Brain microvascular endothelial cell (primary cell): Measurements from ENCODE around the gene ZNF865.

Experiments used
- DNase-seq: peaks from one replicate; pipeline ENCODE4 v3.0.0-alpha.2; 2020
- H3K27ac ChIP-seq: fragments of 250-450 bp; sonication (Bioruptor Pico); 2 replicates; pipeline ENCODE4 v1.5.1; 2020; ENCODE audit warnings: mild to moderate bottlenecking, moderate library complexity
- H3K27me3 ChIP-seq: fragments of 250-450 bp; sonication (Bioruptor Pico); replicated peaks from 2 replicates; pipeline ENCODE4 v1.5.1; 2020; ENCODE audit warnings: mild to moderate bottlenecking
- H3K36me3 ChIP-seq: fragments of 250-450 bp; sonication (Bioruptor Pico); replicated peaks from 2 replicates; pipeline ENCODE4 v1.5.1; 2020; ENCODE audit warnings: mild to moderate bottlenecking
- H3K4me3 ChIP-seq: 2 replicates; pipeline ENCODE4 v1.5.1; 2011; ENCODE audit warnings: low read depth, mild to moderate bottlenecking, control low read depth, low read length, moderate library complexity
- in situ Hi-C: cut with HindIII; loops from 2 replicates; pipeline ENCODE4 v1.10.0; 2017; ENCODE audit warnings: low sequenced_read_pairs, low pct_ligation_motif_present
- TF ChIP-seq, protein P1 (sequence below): IDR thresholded peaks from 2 replicates; pipeline ENCODE4 v1.5.1; 2011; ENCODE audit warnings: low read depth, mild to moderate bottlenecking, moderate library complexity, low read length, control low read depth, inconsistent platforms; ENCODE audit errors: missing control alignments

Gene ZNF865

DNA sequence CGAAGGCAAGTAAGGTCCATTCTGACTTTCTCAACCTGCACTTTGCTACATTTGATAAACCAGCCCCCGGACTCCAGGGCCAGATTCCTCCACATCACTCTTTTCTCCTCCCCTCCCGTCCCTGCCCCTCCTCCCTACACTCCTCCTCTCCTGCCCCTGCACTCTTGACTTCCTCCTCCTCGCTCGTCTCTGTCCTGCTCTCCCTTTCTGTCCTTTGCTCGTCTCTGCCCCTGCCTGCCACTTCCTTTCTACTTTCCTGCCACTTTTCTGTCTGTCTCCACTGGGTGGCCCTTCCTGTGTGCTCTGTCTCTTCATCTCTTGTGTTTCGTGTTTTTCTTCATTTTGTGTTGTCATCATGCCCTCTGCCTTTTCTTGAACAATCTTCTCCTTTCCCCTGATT is 56.4 kb downstream of the ZNF865 start:
- Histone ChIP-seq H3K4me3 (no peak overlapping the region), H3K27me3 (no peaks in the 10 kb centered on the region), H3K27ac (no peak overlapping the region), H3K36me3 (peaks cover 67% of the 10 kb centered on the region)
- TF ChIP-seq, protein P1, sequence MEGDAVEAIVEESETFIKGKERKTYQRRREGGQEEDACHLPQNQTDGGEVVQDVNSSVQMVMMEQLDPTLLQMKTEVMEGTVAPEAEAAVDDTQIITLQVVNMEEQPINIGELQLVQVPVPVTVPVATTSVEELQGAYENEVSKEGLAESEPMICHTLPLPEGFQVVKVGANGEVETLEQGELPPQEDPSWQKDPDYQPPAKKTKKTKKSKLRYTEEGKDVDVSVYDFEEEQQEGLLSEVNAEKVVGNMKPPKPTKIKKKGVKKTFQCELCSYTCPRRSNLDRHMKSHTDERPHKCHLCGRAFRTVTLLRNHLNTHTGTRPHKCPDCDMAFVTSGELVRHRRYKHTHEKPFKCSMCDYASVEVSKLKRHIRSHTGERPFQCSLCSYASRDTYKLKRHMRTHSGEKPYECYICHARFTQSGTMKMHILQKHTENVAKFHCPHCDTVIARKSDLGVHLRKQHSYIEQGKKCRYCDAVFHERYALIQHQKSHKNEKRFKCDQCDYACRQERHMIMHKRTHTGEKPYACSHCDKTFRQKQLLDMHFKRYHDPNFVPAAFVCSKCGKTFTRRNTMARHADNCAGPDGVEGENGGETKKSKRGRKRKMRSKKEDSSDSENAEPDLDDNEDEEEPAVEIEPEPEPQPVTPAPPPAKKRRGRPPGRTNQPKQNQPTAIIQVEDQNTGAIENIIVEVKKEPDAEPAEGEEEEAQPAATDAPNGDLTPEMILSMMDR, result no peak
- no peak for DNase-seq
- in situ Hi-C loops, result no loop called here

DNA sequence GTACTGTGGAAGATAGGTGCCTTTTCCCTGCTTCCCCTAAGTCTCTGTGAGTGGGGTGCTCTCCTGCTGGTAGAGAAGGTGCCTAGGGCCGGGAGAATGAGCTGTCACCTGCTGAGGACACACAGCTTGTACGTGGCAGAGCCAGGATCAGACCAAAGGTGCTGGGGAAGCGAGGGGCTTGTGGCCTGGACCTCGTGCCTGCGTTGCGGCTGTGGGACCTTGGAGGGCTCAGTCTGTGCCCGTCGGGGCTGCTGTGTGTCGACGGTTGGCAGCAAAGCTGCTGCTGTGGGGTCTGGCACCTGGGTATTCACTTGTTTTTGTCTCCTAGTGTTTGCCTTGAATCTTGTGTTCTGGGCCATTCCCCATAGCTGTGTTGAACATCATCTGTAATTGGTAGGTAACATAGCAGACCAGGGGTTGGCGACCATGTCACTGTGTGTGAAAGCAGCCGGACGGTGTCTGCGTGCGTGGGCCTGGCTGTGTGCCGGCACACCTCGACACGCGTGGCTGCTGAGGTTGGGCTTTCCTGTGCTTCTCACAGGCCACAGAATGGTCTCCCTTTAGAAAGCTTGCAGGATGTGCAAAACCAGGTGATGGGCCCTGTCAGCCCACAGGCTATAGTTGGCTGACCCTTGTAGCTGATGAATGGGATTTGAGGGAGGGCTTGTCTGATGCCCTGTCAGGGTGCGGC is 58.5 kb downstream of the ZNF865 start:
- no peak for DNase-seq
- in situ Hi-C loops, result no loop called here
- Histone ChIP-seq H3K27ac (no peak overlapping the region), H3K4me3 (no peak overlapping the region), H3K27me3 (no peaks in the 10 kb centered on the region), H3K36me3 (peaks cover 86% of the 10 kb centered on the region)
- TF ChIP-seq, protein P1, result no peak

DNA sequence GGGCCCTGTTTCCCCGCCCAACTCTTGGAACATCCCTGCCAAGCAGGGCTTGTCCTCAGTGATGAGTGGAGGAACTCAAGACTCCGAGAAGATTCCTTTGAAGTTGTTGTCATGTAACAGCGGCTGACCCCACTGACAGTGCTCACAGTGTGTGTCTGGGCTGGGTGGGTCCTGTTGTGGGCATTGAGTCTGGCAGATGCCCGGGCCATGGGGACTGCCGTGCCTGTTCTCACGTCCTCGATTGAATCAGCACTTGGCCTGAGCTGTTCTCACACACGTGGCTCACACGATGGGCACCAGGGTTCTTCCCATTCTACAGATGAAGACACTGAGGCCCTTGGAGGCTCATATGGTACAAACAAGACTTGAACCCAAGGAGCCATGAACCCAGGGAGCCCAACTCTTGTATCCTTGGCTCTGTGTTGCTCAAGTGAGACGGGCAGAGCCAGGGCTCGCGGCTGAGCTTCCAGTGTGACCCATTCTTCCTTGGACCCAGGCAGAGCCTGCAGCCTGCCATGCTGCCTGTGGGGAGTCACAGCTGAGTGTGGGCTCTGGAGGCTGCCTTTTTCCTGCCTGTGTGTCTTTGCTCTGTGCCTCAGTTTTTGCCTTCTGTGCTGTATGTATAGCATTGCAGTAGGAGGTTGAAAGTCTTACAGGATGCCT is 61.0 kb downstream of the ZNF865 start:
- in situ Hi-C loops, result no loop called here
- no peak overlapping the region for H3K4me3 ChIP-seq
- DNase-seq, result no peak
- TF ChIP-seq, protein P1, result no peak
- H3K27me3 ChIP-seq, result no peaks in the 10 kb centered on the region
- H3K27ac ChIP-seq, result no peak overlapping the region
- peaks cover 85% of the 10 kb centered on the region for H3K36me3 ChIP-seq
